ENCODE results near the gene BCL7B.

GRCh38 chr7:73572767-73573186, 15.3 kb upstream of the BCL7B start:
- TF ChIP-seq POLR2A (IDR thresholded peaks at IDR 0.05; ENCODE audit: low read depth, low read length) (no peak), POLR2AphosphoS5 (IDR thresholded peaks at IDR 0.05; ENCODE audit: low read depth, low read length) (no peak)

All from GM12892 (cell line).